NCI-H2227 treated with DMSO at 0.1 percent for 48 hours (cell line): ENCODE data around the gene ABHD2.
"Not testable (repeated sequence)": the region's sequence is repeated elsewhere in the genome, so short reads cannot be mapped to it uniquely, and the experiment has no call there.

Source experiments
- DNase-seq: peaks from one replicate; lab custom pipeline; 2025; lab: John Stamatoyannopoulos, UW

ABHD2 gene

GRCh38 chr15:89121414-89121813 is 33.2 kb downstream of the ABHD2 start:
- DNase-seq: no peak

GRCh38 chr15:89122505-89123180 is 34.4 kb downstream of the ABHD2 start:
- no peak for DNase-seq

- no peak for DNase-seq
These were observed 34.9 kb downstream of the ABHD2 start for GRCh38 chr15:89123181-89123525.

- DNase-seq: no peak
These were observed 37.0 kb downstream of the ABHD2 start for GRCh38 chr15:89125088-89125826.

GRCh38 chr15:89126009-89126408 is 37.8 kb downstream of the ABHD2 start:
- no peak for DNase-seq

GRCh38 chr15:89127054-89127702 is 38.9 kb downstream of the ABHD2 start:
- no peak for DNase-seq

- DNase-seq: no peak
These were observed 40.3 kb downstream of the ABHD2 start for GRCh38 chr15:89128320-89129122.

- DNase-seq: peak; percentile 2
These were observed 41.0 kb downstream of the ABHD2 start for GRCh38 chr15:89129123-89129815.

- no peak for DNase-seq
These were observed 41.5 kb downstream of the ABHD2 start for GRCh38 chr15:89129816-89130134.

GRCh38 chr15:89130201-89130600 is 41.9 kb downstream of the ABHD2 start:
- DNase-seq: no peak

- no peak for DNase-seq
These were observed 43.5 kb downstream of the ABHD2 start for GRCh38 chr15:89131731-89132130.

- no peak for DNase-seq
These were observed 44.6 kb downstream of the ABHD2 start for GRCh38 chr15:89132611-89133507.

- not testable (repeated sequence) for DNase-seq
These were observed 47.3 kb downstream of the ABHD2 start for GRCh38 chr15:89135387-89136077.

- no peak for DNase-seq
These were observed 48.0 kb downstream of the ABHD2 start for GRCh38 chr15:89136078-89136806.

- no peak for DNase-seq
These were observed 48.8 kb downstream of the ABHD2 start for GRCh38 chr15:89136818-89137772.

GRCh38 chr15:89137926-89138325 is 49.7 kb downstream of the ABHD2 start:
- DNase-seq: no peak

GRCh38 chr15:89138999-89139612 is 50.9 kb downstream of the ABHD2 start:
- DNase-seq: no peak
